NK-92 (cell line): ENCODE data around the gene TLE7.

ENCODE experiments used
- DNase-seq: peaks from one replicate; lab custom pipeline; 2025; ENCODE audit not compliant: unreplicated experiment; lab: John Stamatoyannopoulos, UW

The TLE7 gene

DNA sequence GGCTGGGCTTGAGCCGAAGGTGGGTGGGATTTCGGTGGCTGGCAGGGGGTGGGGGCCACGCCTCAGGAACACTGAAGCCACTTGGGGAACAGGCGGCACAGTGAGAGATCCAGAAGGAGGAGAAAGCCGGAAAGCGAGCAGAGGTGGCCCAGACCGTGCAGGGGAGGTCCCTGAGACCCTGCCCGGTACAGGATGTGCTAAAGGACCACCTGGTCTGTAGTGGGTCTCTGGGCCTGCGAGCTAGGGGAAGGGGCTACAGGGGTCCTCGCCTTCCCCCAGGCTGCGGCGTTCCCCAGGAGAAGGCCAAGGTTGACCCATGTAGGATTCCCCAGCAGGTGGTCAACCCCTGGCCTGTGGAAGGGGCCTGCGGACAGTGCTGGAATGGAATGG lies at the start of gene TLE7:
Gene TLE7 (minus strand): TSS at position 4 of the 390 bp plus-strand sequence. CDS start 8,730 bp downstream, outside the sequence.
- DNase-seq: no peak

DNA sequence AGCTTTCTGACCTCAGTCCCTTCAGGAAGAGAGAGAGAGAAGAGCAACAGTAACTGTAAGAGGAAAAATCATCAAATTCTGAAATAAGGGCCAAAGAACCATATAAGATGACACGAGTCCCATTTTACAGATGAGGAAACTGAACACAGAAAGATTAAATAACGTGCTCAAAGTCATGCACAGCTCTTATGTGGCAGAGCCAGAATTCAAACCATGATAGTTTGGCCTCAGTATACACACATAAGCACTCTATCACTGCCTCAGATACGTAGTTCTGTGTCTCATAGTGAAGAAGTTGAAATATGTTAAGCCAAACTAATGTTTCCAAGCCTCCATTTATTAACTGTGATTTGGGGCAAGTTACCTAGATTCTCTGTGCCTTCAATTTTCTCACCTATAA lies 49.2 kb upstream of the TLE7 start:
- DNase-seq: no peak

DNA sequence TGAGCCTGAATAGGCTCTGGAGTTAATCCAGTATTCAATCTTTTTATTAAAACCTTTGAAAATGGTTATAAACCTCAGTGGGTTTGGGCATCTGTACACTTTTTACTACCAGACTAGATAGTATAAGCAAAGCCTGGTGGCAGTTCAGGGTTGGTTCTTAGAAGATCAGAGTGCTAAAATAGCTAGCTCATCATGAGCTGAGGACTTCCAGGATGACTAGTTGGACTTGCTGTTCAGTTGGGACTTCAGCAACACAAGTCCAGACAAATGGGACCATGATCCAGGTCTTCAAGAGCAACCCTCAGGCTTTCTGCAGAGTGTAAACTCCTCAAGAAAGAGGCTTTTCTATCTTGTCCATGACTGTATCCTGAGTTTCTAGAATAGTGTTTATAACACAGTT lies 48.5 kb upstream of the TLE7 start:
- DNase-seq: no peak

DNA sequence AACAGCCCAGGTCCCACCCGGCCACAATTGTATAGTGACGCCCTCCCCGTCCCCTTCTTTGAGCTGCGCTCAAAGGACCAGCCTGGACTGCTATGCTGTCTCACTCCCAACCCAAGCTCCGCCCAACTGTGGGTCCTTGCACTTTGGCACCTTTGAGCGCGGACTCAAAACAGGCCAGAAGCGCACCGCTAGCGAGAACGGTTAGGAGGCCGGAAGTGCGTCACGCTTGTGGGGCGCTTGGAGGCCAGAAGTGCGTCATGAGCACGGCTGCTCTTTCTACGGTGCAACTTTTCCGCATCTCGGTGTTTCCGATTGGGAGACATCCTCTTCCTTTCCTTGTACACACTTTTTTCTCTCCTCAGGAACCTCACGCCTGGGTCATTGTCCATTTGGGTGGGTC lies 47.3 kb upstream of the TLE7 start, which contains the start of gene ZNF19:
Gene ZNF19 (minus strand): TSS at position 203 of the 400 bp plus-strand sequence. CDS start 7,210 bp downstream, outside the sequence.
- DNase-seq: no peak

DNA sequence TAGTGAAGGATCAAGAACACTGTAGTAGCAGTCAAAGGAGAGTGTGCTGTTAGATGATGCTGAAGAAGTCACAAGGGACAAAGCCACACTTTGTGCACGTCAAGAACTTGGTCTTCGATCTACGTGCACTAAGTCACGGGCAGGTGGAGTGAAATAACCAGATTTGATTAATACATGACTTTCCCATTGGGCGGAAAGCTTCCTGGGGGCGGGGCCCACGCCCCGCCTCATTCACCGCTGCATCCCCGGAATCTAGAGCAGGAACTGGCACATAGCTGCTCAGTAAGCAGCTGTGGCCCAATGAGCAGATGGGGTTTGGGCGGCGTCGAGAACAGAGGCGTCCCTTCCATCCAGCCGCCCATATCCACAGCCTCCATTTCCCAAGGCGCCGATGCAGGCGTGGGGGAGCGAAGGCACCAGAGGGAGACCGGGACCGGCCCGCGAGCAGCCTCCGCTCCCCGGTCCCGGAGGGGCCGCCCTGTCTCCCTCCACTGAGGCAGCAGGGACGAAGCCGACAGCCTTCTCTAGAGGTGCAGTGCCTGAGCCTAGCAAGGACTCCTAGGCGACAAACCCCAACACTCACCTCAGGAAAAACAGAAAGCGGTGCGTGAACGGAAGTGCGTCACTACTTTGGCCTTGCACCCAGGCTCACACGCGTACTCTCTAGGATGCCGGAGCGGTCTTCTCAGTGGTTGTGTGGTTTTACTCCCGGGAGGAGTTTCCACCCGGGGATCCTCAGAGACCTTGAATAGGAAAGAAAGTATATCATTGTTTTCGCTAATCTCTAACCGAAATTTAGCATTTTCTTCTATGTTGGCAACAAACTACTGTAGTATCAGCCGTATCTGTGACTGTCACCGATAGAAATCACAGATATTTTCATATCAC lies 42.4 kb upstream of the TLE7 start:
- DNase-seq: peak; percentile 19

DNA sequence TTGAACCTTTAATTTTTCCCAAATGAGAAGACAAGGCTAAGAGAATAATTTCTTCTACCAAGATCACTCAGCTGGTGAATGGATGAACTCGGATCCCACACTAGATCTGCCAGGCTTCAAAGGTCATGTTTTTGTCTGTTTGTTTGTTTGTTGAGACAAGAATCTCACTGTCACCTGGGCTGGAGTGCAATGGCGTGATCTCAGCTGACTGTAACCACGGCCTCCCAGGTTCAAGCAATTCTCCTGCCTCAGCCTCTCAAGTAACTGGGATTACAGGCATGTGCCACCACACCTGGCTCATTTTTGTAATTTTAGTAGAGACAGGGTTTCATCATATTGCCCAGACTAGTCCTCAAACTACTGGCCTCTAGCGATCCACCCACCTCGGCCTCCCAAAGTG lies 40.7 kb upstream of the TLE7 start:
- no peak for DNase-seq

DNA sequence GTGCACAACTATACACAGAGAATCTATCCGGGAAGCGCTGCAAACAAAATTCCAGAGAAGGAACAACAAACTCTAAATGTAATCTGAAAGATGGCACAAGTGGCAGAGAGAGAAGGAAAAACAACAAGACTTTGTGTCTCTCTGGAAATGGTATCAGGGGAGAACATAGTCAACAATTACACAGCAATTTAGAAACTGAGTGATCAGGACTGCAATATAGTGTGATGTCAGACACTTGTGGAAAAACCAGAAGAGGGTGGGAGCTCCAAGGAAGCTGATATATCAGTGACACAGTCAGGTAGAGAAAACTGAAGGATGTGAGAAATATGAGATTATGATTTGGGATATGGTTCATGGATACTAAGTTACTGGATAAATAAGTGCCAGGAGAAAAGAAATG lies 39.1 kb upstream of the TLE7 start:
- no peak for DNase-seq

DNA sequence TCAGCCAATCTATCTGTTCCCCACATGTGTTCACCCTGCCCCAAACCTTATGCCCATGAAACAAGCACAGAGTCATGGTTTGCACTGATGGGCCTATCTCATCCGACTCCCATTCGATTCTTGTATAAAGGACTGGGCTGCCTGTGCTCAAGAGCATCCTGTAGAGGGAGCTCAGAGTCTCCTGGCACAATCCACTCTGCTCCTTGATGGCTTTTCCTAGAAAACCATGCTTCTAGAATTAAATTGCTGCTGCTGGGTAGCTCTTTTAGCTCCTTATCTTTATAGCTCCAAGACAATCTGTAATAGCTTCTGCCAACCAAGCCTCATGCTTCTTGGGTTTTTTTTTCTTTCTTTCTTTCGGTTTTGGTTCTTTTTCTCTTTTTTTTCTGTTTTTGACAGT lies 37.6 kb upstream of the TLE7 start:
- DNase-seq: no peak

DNA sequence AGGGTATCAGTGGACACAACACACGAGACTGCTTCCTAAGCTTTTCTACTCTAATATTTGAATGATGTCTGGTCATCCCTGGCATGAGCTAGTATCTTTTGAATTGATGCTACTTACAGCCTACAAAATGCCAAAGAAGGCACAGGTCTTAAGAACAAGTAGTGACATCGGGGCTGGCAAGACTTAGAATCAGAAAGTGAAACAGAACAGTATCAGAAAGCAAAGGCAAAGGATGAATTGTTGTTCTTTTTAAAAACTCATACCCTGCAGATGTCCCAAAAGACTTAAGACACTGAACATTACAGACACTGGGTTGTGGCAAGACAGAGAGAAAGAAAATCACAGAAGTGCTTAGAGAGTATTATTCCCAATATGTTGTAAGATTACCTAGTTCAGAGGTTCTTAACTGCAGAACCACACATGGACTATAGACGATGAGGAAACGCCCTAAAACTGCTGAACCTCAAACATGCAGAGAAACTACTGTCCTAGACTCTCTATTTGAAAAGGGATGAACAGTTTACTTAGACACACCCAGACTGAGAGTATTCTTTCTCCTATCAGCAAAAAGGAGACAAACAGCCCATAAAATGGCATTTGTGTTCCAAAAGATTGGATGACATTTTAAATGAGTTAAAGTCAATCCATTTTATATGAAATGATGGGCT lies 34.7 kb upstream of the TLE7 start:
- no peak for DNase-seq

DNA sequence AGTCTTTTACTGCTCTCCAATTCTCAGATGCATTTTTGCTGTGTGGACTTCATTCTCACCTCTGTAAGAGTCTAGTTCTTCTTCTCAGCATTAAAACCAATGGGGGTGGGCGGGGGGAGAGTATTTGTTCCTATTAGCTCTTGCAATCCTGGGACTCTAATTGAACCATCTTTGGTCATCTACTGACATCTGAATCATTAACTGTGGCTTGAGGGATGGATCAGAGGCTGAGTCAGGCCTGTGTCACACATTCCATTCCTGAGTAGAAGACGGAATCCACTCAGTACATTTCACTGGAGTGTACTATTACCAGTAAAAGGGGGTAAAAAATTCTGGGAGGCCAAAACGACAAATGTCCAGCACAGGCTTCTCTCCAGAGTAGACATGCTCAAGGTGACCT lies 33.0 kb upstream of the TLE7 start:
- DNase-seq: no peak

DNA sequence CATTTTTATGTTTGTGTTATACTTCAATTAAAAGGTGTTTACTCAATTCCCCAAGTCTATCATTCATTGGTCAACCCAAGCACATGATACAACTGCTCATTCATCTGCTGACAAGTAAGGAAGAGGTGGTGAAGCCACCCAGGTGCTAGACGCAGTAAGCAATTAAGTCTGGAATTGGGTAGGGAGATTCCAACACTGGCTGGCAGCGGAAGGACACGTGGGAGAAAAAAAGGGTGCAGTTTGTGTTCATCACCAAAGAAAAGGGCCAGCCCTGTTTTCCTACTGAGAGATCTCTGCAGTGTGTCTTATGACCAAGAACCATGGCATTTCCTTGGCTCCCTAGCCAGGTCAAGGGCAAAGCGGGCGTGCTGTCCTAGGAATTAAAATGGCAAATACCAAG lies 32.0 kb upstream of the TLE7 start:
- DNase-seq: no peak

DNA sequence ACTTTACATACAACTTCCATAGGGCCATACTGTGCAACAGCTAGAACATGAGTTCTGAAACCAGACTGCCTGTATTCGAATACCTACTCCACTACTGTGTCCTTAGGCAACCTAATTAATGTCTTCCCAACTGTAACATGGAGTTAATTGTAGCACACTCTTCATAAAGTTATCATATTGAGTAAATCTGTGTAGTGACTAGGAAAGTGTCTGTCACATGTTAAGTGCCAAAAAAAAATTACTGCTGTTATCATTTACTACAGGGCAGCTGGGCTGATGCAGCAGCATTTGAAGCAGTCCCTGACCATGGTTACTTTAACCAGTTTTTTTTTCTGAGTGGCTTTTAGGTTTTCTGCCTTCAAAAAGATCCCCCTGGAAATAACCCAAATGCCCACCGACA lies 31.1 kb upstream of the TLE7 start:
- DNase-seq: no peak

DNA sequence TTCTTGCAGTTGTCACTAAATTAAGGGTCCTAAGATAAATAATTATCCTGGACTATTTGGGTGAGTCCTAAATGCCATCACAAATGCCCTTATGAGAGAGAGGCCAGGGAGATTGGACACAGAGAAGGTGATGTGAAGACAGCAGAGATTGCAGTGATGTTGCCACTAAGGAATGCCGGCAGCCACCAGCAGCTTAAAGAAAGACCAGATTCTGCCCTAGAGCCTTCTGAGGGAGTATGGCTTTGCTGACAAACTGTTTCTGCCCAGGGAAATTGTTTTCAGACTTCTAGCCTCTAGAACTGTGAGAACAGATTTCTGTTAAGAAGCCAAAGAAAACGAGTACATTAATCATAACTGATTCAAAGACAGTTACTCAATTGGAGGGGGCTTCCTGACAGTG lies 30.2 kb upstream of the TLE7 start:
- no peak for DNase-seq

DNA sequence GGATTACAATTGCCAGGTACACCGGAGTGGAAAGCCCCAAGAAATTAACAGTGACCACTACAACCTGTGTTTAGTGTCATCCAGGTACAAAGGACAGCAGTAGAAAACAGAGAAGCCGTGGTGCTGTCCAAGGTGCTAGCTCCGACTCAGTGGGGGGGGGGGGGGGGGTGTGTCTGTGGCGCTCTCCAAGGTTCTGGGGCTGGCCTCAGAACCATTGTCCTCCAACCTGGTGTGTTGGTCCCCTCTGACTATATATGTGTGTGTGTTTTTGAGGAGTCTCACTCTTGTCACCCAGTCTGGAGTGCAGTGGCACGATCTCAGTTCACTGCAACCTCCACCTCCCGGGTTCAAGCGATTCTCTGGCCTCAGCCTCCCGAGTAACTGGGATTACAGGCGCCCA lies 26.0 kb upstream of the TLE7 start:
- no peak for DNase-seq

DNA sequence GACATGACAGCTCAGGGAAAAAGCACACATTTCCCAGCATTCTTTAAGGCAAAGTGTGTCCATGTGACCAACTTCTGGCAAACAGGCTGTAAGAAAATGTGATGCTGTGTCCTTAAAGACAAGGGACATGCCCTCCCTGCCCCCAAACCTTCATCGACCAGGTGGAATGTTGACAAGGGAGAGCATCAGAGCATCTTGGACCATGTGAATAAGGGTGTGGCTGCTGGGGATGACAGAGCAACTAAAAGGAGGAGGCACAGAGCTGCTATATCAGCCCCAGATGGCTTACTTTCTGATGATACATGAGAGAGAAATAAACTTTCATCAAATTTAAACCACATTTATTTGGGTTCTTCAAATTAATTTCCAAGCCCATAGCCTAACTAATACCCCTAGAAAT lies 22.4 kb upstream of the TLE7 start:
- no peak for DNase-seq

DNA sequence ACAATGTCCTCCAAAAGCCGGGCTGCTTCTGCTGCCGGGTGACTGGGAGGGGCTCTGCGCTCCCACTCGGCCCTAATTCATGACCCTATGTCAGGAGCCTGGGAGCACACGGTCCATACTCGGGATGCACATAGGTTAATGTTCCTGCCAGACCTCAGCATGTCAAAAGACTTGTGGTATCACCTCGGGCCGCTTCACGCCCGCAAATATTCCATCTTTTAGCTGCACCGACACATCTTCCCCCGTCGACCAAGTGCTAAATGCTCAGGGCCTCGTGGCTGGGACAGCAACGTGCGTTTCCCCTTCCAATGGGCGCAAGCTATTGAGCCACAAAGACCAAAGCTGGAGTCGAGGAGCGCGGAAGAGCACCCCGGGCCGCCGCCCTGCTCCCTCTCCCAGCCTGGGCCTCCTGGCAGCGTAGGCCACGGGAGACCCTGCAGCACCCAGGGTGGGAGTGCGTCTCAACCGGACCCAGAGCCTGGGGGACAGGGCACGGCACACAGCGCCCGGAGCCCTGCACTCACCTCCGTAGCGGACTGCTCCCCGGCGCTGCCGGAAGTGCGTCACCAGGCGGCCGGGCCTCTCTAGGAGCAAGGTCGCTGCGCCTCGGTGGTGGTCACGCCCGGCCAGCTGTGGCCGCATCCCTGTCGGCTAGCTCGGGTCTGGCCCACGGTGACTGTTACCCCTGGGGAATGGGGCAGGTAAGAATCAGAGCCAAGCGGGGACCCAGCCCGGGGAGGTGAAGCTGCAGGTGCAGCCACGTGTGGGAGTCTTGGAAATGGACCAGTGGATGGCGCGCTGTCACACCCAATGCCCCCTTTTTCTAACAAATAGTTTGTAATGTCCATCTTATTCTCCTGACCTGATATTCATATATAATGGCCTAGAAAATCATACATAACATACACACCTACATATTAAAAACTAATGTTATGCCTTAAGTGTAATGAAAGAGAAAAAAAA lies 20.1 kb upstream of the TLE7 start, which contains the start of gene ZNF23:
Gene ZNF23 (minus strand): TSS at position 562 of the 963 bp plus-strand sequence. CDS start 5,451 bp downstream, outside the sequence.
- no peak for DNase-seq

DNA sequence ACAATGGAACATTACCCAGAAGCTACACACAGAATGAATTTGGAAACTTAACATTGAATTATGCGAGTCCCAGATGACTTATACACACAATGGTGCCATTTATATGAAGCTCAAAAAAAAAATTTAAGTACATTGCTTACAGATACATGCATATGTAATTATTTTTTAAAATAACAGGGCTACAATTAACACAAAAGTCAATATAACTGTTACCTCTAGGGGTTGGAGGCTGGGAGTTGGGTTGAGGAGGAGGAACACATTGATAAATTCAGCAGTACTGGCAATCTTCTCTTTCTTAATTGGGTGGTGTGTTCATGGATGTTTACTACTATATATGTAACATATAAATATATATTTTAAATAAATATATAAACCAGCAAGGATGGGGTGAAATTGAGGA lies 19.1 kb upstream of the TLE7 start:
- no peak for DNase-seq

DNA sequence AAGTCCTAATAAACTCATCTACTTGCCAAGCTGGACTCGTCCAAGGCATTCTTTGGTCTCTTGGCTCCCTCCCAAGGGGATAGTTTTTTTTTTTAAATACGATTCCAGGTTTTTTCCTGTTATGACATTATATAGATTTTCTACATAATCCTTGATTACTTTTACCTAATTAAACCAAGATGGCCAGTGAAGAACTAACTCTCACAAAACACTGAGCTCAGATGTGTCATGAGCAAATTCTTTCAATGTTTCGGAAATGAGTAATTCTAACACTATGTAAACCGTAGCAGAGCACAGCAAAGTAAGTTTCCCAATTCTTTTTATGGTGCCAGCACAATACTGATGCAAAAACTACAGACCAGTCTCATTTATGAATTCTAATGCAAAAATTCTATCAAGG lies 18.4 kb upstream of the TLE7 start:
- DNase-seq: no peak

DNA sequence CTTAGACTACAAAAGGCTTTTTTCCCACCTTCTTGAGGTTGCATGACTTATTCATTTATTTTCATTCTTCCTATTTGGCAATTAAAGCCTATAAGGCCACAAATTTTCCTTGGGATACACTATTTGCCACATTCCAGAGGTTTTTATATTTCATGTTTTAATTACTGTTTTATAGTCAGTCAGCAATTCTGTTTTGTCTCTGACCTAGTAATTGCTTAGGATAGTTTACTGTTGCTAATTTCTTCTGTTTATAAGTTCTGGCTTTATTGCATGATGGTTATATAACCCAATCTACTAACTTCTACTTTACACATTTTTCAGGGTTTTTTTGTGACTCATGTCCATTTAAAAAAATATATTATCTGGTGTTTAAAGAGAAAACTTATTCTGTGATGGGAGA lies 17.7 kb upstream of the TLE7 start:
- no peak for DNase-seq

DNA sequence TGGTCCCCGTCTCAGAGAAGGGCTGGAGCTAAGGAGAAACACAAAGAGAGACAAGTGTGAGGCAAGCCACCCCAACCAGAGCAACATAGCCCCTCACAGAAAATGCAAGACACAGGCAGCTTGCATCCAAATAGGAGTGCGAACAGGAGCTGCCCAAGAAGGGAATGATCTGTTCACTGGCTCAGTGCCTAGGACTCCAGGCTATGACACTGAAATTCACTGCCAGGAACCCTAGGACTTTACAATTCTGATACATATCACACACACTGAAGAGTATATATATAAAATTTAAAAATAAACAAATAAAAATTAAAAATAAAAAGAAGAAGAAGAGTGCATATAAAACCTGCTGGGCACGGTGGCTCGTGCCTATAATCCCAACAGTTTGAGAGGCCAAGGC lies 14.9 kb upstream of the TLE7 start:
- no peak for DNase-seq

DNA sequence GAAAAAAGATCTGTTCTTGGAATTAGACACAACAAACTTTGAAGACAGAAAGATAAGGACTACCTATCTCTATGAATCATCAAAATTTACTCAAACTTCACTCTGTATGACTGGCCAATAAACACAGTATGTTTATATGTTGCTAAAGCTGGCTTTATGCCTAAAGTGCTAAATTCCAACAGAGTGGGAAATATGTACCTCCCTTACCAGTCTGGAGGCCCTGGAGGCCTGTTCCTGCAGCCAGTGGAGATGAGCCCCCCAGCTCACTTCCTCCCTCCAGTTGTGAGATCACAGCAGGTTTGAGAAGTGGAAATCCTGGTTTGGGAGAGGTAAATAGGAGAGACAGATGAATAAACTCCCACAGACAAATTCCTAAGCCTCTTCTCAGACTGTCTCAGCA lies 11.2 kb upstream of the TLE7 start:
- no peak for DNase-seq
